CD14-positive monocyte (primary cell): ENCODE results near the gene ITLN1. TPM values are rescaled to one million over a fixed set of nuclear protein-coding genes. Genes with fewer than 3 reads are reported as not detected.

Source experiments
- DNase-seq, 3 donors: peaks; one replicate each; pipeline ENCODE4 v3.0.0-alpha.2; 2011 to 2022
- H2AFZ ChIP-seq: 2 replicates; pipeline ENCODE4 v1.6.0; 2012; ENCODE audit warnings: mild to moderate bottlenecking, low read depth, low read length, inconsistent platforms; ENCODE audit not compliant: insufficient read depth, poor library complexity, severe bottlenecking
- H3K27ac ChIP-seq, 2 donors: 1 replicate in 1 of 2; 2 replicates in 1 of 2; pipeline ENCODE4 v1.5.1; 2012 to 2013; ENCODE audit warnings: low read length in 2 of 2, control low read depth in 1 of 2, inconsistent platforms in 1 of 2, low read depth in 1 of 2, mild to moderate bottlenecking in 1 of 2
- H3K27me3 ChIP-seq, 2 donors: one replicate each; pipeline versions ENCODE4 v1.6.0 to v1.6.1; 2011 to 2013; ENCODE audit warnings: low read length in 2 of 2; ENCODE audit not compliant: control insufficient read depth in 2 of 2, insufficient read depth in 2 of 2
- H3K36me3 ChIP-seq, 2 donors: replicated peaks in 1 of 2; 1 replicate in 1 of 2; 2 replicates in 1 of 2; pipeline versions ENCODE4 v1.5.1 to v1.6.1; 2012 to 2013; ENCODE audit warnings: low read length in 2 of 2, control low read depth in 1 of 2, inconsistent platforms in 1 of 2, mild to moderate bottlenecking in 1 of 2; ENCODE audit not compliant: insufficient read depth in 2 of 2, control insufficient read depth in 1 of 2
- H3K4me1 ChIP-seq, 2 donors: 1 replicate in 1 of 2; 2 replicates in 1 of 2; pipeline versions ENCODE4 v1.5.1 to v1.6.1; 2012 to 2013; ENCODE audit warnings: low read length in 2 of 2, control low read depth in 1 of 2, inconsistent platforms in 1 of 2, mild to moderate bottlenecking in 1 of 2, moderate library complexity in 1 of 2; ENCODE audit not compliant: insufficient read depth in 2 of 2, control insufficient read depth in 1 of 2
- H3K4me2 ChIP-seq: replicated peaks from 2 replicates; pipeline ENCODE3; 2012; ENCODE audit warnings: low read length, moderate library complexity, mild to moderate bottlenecking; ENCODE audit not compliant: poor library complexity, severe bottlenecking; ENCODE audit errors: extremely low read depth
- H3K4me3 ChIP-seq, 3 experiments: fragments of 200-600 bp in 1 of 3; sonication (generic) in 1 of 3; replicated peaks in 1 of 3; 1 replicate in 2 of 3; 2 replicates in 1 of 3; pipeline ENCODE4 v1.5.1; 2011 to 2013; ENCODE audit warnings: low read length in 3 of 3, mild to moderate bottlenecking in 3 of 3, control low read depth in 2 of 3, low read depth in 2 of 3, inconsistent platforms in 1 of 3, moderate library complexity in 1 of 3
- H3K79me2 ChIP-seq: 2 replicates; pipeline ENCODE4 v1.6.0; 2012; ENCODE audit warnings: mild to moderate bottlenecking, control low read depth, inconsistent platforms, low read length, moderate library complexity; ENCODE audit not compliant: insufficient read depth
- H3K9ac ChIP-seq: 2 replicates; pipeline ENCODE4 v1.6.0; 2017; ENCODE audit warnings: low read length, mild to moderate bottlenecking; ENCODE audit not compliant: insufficient read depth, poor library complexity, severe bottlenecking
- H3K9me3 ChIP-seq, 2 donors: replicated peaks in 1 of 2; 1 replicate in 1 of 2; 2 replicates in 1 of 2; pipeline versions ENCODE4 v1.5.1 to v1.6.1; 2012 to 2013; ENCODE audit warnings: low read length in 2 of 2, control low read depth in 1 of 2; ENCODE audit not compliant: control insufficient read depth in 1 of 2, insufficient read depth in 1 of 2
- H4K20me1 ChIP-seq: 2 replicates; pipeline ENCODE4 v1.6.0; 2012; ENCODE audit warnings: mild to moderate bottlenecking, low read length, control low read depth, moderate library complexity; ENCODE audit not compliant: insufficient read depth
- H3K27ac Mint-ChIP-seq, 7 donors: one replicate each; pipeline ENCODE4 v1.8.0; 2020; ENCODE audit warnings: mild to moderate bottlenecking in 7 of 7, mixed read lengths in 7 of 7, moderate library complexity in 6 of 7, inconsistent platforms in 2 of 7
- H3K27me3 Mint-ChIP-seq, 3 donors: one replicate each; pipeline ENCODE4 v1.8.0; 2021 to 2022; ENCODE audit warnings: low read depth in 3 of 3, mild to moderate bottlenecking in 3 of 3, mixed read lengths in 3 of 3, moderate library complexity in 3 of 3, inconsistent platforms in 1 of 3
- H3K36me3 Mint-ChIP-seq, 2 donors: one replicate each; pipeline ENCODE4 v1.8.0; 2020; ENCODE audit warnings: mixed read lengths in 2 of 2, inconsistent platforms in 1 of 2, mild to moderate bottlenecking in 1 of 2
- H3K4me1 Mint-ChIP-seq: one replicate; pipeline ENCODE4 v1.8.0; 2020; ENCODE audit warnings: mild to moderate bottlenecking, mixed read lengths
- H3K4me3 Mint-ChIP-seq, 2 donors: one replicate each; pipeline ENCODE4 v1.8.0; 2020; ENCODE audit warnings: mild to moderate bottlenecking in 2 of 2, mixed read lengths in 2 of 2, moderate library complexity in 1 of 2
- H3K9me3 Mint-ChIP-seq, 7 donors: one replicate each; pipeline ENCODE4 v1.8.0; 2020 to 2022; ENCODE audit warnings: mixed read lengths in 7 of 7, mild to moderate bottlenecking in 6 of 7, moderate library complexity in 6 of 7, inconsistent platforms in 2 of 7
- CTCF ChIP-seq: fragments of 200-600 bp; IDR thresholded peaks from one replicate; pipeline ENCODE4 v1.8.0; 2022; ENCODE audit warnings: antibody characterized with exemption, mild to moderate bottlenecking
- WGBS: methylation state at CpG from one replicate; pipeline ENCODE4 v1.1.5; 2013; ENCODE audit warnings: missing lambda C conversion rate; ENCODE audit not compliant: insufficient coverage; 5-methylcytosine and 5-hydroxymethylcytosine counted together
- intact Hi-C, 2 donors: fragments of 100-400 bp; cut with micrococcal nuclease; formaldehyde crosslinking; loops; one replicate each; pipeline versions ENCODE4 v1.15.0 to v1.15.1; 2023
- polyA plus RNA-seq, 3 donors: library from polyadenylated mRNA; depleted of rRNA in 1 of 3; unstranded in 2 of 3; stranded (reverse) in 1 of 3; fragments of 300-500 nt in 2 of 3; fragments of >200 nt in 1 of 3; fragmentation: Illumina TruSeq in 2 of 3; gene quantifications; 1 replicate in 2 of 3; 2 replicates in 1 of 3; pipeline ENCODE4 v1.2.3, GENCODE V29; 2012 to 2021

ITLN1 gene
- polyA plus RNA-seq, 3 donors: 1.2 to 1.6 (median 1.3) TPM

- 57% methylated on average over 3 of the region's 5 CpGs for WGBS
Observed at GRCh38 chr1:160865337-160865736, 19.6 kb downstream of the ITLN1 start.

GRCh38 chr1:160864173-160864572 is 20.8 kb downstream of the ITLN1 start:
- H3K36me3 ChIP-seq: no peaks in the 10 kb centered on the region
- peak overlapping the region; percentile 82 for H3K4me2 ChIP-seq
- Mint-ChIP-seq H3K4me3 (peak overlapping the region in 1 of 2 donors; percentile 99), H3K4me1 (peaks cover 93% of the 10 kb centered on the region), H3K27ac (peak overlapping the region; percentile 92 to 99 (median 98)), H3K9me3 (peaks cover 0 to 2% (median 0%) of the 10 kb centered on the region in 7 donors), H3K36me3 (no peaks in the 10 kb centered on the region), H3K27me3 (peaks cover 0 to 3% (median 0%) of the 10 kb centered on the region in 3 donors)
- no peak for DNase-seq
- no peaks in the 10 kb centered on the region for H4K20me1 ChIP-seq
- peak overlapping the region; percentile 95 to 98 for H3K27ac ChIP-seq
- H3K9me3 ChIP-seq: no peaks in the 10 kb centered on the region
- H2AFZ ChIP-seq: no peak overlapping the region
- WGBS: no CpG with 5 or more reads among the region's 2 CpGs
- peaks cover 25% of the 10 kb centered on the region for H3K79me2 ChIP-seq
- H3K9ac ChIP-seq: peak overlapping the region; percentile 70
- peak overlapping the region in 1 of 3 experiments; percentile 78 for H3K4me3 ChIP-seq
- no peaks in the 10 kb centered on the region for H3K27me3 ChIP-seq
- intact Hi-C loops: loop anchor here in 1 of 2 donors (5.0 to 10.0 kb wide), 2 partner anchors 179 to 287 kb away; partner anchors contain the start of gene CD84
- no peak for TF ChIP-seq CTCF
- H3K4me1 ChIP-seq: peaks cover 85 to 88% of the 10 kb centered on the region in 2 donors

More at GRCh38 chr1:160865337-160865736, 19.6 kb downstream of the ITLN1 start:
- DNase-seq: peak in 1 of 3 donors; percentile 37
- no peak overlapping the region for H3K4me3 Mint-ChIP-seq
- peaks cover 16% of the 10 kb centered on the region for H3K79me2 ChIP-seq
- H3K4me1 ChIP-seq: peaks cover 82 to 85% of the 10 kb centered on the region in 2 donors
- H3K4me3 ChIP-seq: no peak overlapping the region
- no peaks in the 10 kb centered on the region for H3K36me3 ChIP-seq
- H3K4me2 ChIP-seq: no peak overlapping the region
- H3K27ac Mint-ChIP-seq: peak overlapping the region in 2 of 7 donors; percentile 15 to 58
- no peaks in the 10 kb centered on the region for H3K36me3 Mint-ChIP-seq
- intact Hi-C loops: loop anchor here in 1 of 2 donors (10.0 kb wide), 1 partner anchor 181 kb away; no protein-coding TSS in a partner anchor
- no peaks in the 10 kb centered on the region for H4K20me1 ChIP-seq
- no peak overlapping the region for H3K9ac ChIP-seq
- TF ChIP-seq CTCF: no peak
- H3K27me3 ChIP-seq: no peaks in the 10 kb centered on the region
- no peak overlapping the region for H3K27ac ChIP-seq
- no peak overlapping the region for H2AFZ ChIP-seq
- peaks cover 0 to 2% (median 0%) of the 10 kb centered on the region in 7 donors for H3K9me3 Mint-ChIP-seq
- peaks cover 0 to 3% (median 0%) of the 10 kb centered on the region in 3 donors for H3K27me3 Mint-ChIP-seq
- no peaks in the 10 kb centered on the region for H3K9me3 ChIP-seq
- H3K4me1 Mint-ChIP-seq: peaks cover 94% of the 10 kb centered on the region
